Activated CD4-positive, alpha-beta T cell treated with anti-CD3 and anti-CD28 coated beads, Interleukin-2, amount 50 U/mL, for 4 hours (primary cell): ENCODE data around the gene STOM.

Experiments
- DNase-seq, 2 experiments: peaks; one replicate each; pipeline ENCODE4 v3.0.0-alpha.2; 2020

The STOM gene

GRCh38 chr9:121318631-121319382, 51.2 kb downstream of the STOM start:
- no peak for DNase-seq

- no peak for DNase-seq
These were observed 52.1 kb downstream of the STOM start for GRCh38 chr9:121317737-121318630.

- no peak for DNase-seq
These were observed 53.1 kb downstream of the STOM start for GRCh38 chr9:121316852-121317373.

GRCh38 chr9:121316378-121316777, 53.7 kb downstream of the STOM start:
- DNase-seq: no peak

- no peak for DNase-seq
These were observed 56.4 kb downstream of the STOM start for GRCh38 chr9:121313458-121314152.

GRCh38 chr9:121312169-121312568, 57.9 kb downstream of the STOM start:
- no peak for DNase-seq

- no peak for DNase-seq
These were observed 59.5 kb downstream of the STOM start for GRCh38 chr9:121310571-121310970.

GRCh38 chr9:121309833-121310425, 60.1 kb downstream of the STOM start:
- no peak for DNase-seq

- DNase-seq: no peak
These were observed 60.9 kb downstream of the STOM start for GRCh38 chr9:121309171-121309570.

- no peak for DNase-seq
These were observed 61.3 kb downstream of the STOM start for GRCh38 chr9:121308765-121309164.

GRCh38 chr9:121307976-121308375, 62.1 kb downstream of the STOM start:
- no peak for DNase-seq

- no peak for DNase-seq
These were observed 64.6 kb downstream of the STOM start for GRCh38 chr9:121305269-121305994.

GRCh38 chr9:121304707-121305106, 65.3 kb downstream of the STOM start:
- no peak for DNase-seq

- DNase-seq: no peak
These were observed 66.3 kb downstream of the STOM start for GRCh38 chr9:121303456-121304451.

- DNase-seq: no peak
These were observed 67.3 kb downstream of the STOM start for GRCh38 chr9:121302786-121303185.

GRCh38 chr9:121302341-121302740, 67.7 kb downstream of the STOM start:
- no peak for DNase-seq

GRCh38 chr9:121301881-121302286, 68.2 kb downstream of the STOM start:
- DNase-seq: no peak

- no peak for DNase-seq
These were observed 69.5 kb downstream of the STOM start for GRCh38 chr9:121300283-121301119.

GRCh38 chr9:121299467-121300282, 70.4 kb downstream of the STOM start:
- no peak for DNase-seq
